ENCODE results near the gene CGNL1. TPM values are rescaled to one million over a fixed set of nuclear protein-coding genes. Genes with fewer than 3 reads are reported as not detected.

Gene CGNL1
- total and polyA plus RNA-seq, 2 experiments from 2014 or later: 11.4 to 13.1 TPM

GRCh38 chr15:57538821-57539220, 162.5 kb downstream of the CGNL1 start:
- TF ChIP-seq EZH2phosphoT487 (IDR thresholded peaks at IDR 0.05; ENCODE audit: low read depth, severe bottlenecking, unreplicated experiment) (no peak), EZH2 (IDR thresholded peaks at IDR 0.05; ENCODE audit: borderline replicate concordance) (no peak)
- TF ChIP-seq, protein P1, sequence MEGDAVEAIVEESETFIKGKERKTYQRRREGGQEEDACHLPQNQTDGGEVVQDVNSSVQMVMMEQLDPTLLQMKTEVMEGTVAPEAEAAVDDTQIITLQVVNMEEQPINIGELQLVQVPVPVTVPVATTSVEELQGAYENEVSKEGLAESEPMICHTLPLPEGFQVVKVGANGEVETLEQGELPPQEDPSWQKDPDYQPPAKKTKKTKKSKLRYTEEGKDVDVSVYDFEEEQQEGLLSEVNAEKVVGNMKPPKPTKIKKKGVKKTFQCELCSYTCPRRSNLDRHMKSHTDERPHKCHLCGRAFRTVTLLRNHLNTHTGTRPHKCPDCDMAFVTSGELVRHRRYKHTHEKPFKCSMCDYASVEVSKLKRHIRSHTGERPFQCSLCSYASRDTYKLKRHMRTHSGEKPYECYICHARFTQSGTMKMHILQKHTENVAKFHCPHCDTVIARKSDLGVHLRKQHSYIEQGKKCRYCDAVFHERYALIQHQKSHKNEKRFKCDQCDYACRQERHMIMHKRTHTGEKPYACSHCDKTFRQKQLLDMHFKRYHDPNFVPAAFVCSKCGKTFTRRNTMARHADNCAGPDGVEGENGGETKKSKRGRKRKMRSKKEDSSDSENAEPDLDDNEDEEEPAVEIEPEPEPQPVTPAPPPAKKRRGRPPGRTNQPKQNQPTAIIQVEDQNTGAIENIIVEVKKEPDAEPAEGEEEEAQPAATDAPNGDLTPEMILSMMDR (IDR thresholded peaks at IDR 0.05; ENCODE audit: poor library complexity): no peak
- no peak overlapping the region for H3K4me3 ChIP-seq
- no peaks in the 10 kb centered on the region for H4K20me1 ChIP-seq (ENCODE audit: insufficient read depth, poor library complexity, severe bottlenecking)
- no peaks in the 10 kb centered on the region for H3K27me3 ChIP-seq
- H3K4me2 ChIP-seq: no peak overlapping the region
- peaks cover 25% of the 10 kb centered on the region for H3K4me1 ChIP-seq (ENCODE audit: insufficient read depth)
- 57% methylated on average over 9 of the region's 9 CpGs for WGBS (ENCODE audit: low lambda C conversion rate, missing lambda C conversion rate)
- no peak for DNase-seq (ENCODE audit: low spot score)
- no peak overlapping the region for H2AFZ ChIP-seq
- H3K79me2 ChIP-seq: no peaks in the 10 kb centered on the region
- no peaks in the 10 kb centered on the region for H3K9me2 ChIP-seq (replicated peaks; ENCODE audit: insufficient read depth)
- H3K27ac ChIP-seq: no peak overlapping the region
- H3K9me3 ChIP-seq (ENCODE audit: low read depth): no peaks in the 10 kb centered on the region
- H3K36me3 ChIP-seq (replicated peaks; ENCODE audit: insufficient read depth, low read depth): no peaks in the 10 kb centered on the region

- no peak for TF ChIP-seq EZH2 (IDR thresholded peaks at IDR 0.05; ENCODE audit: borderline replicate concordance)
- TF ChIP-seq, protein P1 (IDR thresholded peaks at IDR 0.05; ENCODE audit: poor library complexity): no peak
- no peak for TF ChIP-seq EZH2phosphoT487 (IDR thresholded peaks at IDR 0.05; ENCODE audit: low read depth, severe bottlenecking, unreplicated experiment)
- WGBS (ENCODE audit: low lambda C conversion rate, missing lambda C conversion rate): 97% methylated on average over 3 of the region's 3 CpGs
- Histone ChIP-seq H3K79me2 (no peaks in the 10 kb centered on the region), H3K9me2 (replicated peaks; ENCODE audit: insufficient read depth) (no peaks in the 10 kb centered on the region), H3K4me3 (no peak overlapping the region), H3K4me2 (no peak overlapping the region), H3K4me1 (ENCODE audit: insufficient read depth) (peaks cover 20% of the 10 kb centered on the region), H3K9me3 (ENCODE audit: low read depth) (no peaks in the 10 kb centered on the region), H4K20me1 (ENCODE audit: insufficient read depth, poor library complexity, severe bottlenecking) (no peaks in the 10 kb centered on the region), H2AFZ (no peak overlapping the region), H3K36me3 (replicated peaks; ENCODE audit: insufficient read depth, low read depth) (no peaks in the 10 kb centered on the region), H3K27me3 (no peaks in the 10 kb centered on the region), H3K27ac (no peak overlapping the region)
- no peak for DNase-seq (ENCODE audit: low spot score)
Observed at GRCh38 chr15:57540211-57540610, 163.9 kb downstream of the CGNL1 start.

DNA sequence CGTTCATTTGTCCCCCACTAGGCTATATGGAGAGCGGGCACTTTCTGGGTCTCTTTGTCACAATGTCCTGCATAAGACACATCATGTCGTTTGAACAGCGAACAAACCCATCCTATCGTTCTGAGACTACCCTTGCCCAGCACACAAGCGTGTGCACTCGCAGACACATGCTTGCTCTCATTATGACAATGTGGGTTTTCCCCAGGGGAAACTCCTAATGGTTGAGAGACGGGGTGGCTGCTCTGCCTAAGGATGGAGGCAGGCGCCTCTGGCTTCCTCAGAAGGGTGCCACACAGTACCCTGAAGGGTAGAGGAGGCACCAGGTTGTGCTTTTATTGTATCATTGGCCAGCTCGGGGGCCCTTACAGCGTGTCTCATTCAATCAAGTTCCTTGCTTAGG, 164.4 kb downstream of the CGNL1 start:
- WGBS (ENCODE audit: low lambda C conversion rate, missing lambda C conversion rate): 86% methylated on average over 11 of the region's 11 CpGs
- no peak overlapping the region for H3K27ac ChIP-seq

More for the DNA sequence above, 164.4 kb downstream of the CGNL1 start:
- H3K79me2 ChIP-seq: no peaks in the 10 kb centered on the region
- H3K4me3 ChIP-seq: no peak overlapping the region
- H2AFZ ChIP-seq: no peak overlapping the region
- no peak overlapping the region for H3K4me2 ChIP-seq
- H3K9me2 ChIP-seq (replicated peaks; ENCODE audit: insufficient read depth): no peaks in the 10 kb centered on the region
- peaks cover 20% of the 10 kb centered on the region for H3K4me1 ChIP-seq (ENCODE audit: insufficient read depth)
- TF ChIP-seq, protein P1 (IDR thresholded peaks at IDR 0.05; ENCODE audit: poor library complexity): no peak
- TF ChIP-seq EZH2 (IDR thresholded peaks at IDR 0.05; ENCODE audit: borderline replicate concordance) (no peak), EZH2phosphoT487 (IDR thresholded peaks at IDR 0.05; ENCODE audit: low read depth, severe bottlenecking, unreplicated experiment) (no peak)
- H4K20me1 ChIP-seq (ENCODE audit: insufficient read depth, poor library complexity, severe bottlenecking): no peaks in the 10 kb centered on the region
- no peaks in the 10 kb centered on the region for H3K9me3 ChIP-seq (ENCODE audit: low read depth)
- H3K36me3 ChIP-seq (replicated peaks; ENCODE audit: insufficient read depth, low read depth): no peaks in the 10 kb centered on the region
- no peak for DNase-seq (ENCODE audit: low spot score)
- H3K27me3 ChIP-seq: no peaks in the 10 kb centered on the region

All from hepatocyte (in vitro differentiated cells).